DLD1 (cell line): Measurements from ENCODE around the gene BPI.
"Not testable (repeated sequence)": the region's sequence is repeated elsewhere in the genome, so short reads cannot be mapped to it uniquely, and the experiment has no call there.

ENCODE experiments used
- in situ Hi-C: cut with HindIII; loops from 2 replicates; pipeline ENCODE4 v1.10.0; 2017; ENCODE audit warnings: low sequenced_read_pairs

BPI gene

DNA sequence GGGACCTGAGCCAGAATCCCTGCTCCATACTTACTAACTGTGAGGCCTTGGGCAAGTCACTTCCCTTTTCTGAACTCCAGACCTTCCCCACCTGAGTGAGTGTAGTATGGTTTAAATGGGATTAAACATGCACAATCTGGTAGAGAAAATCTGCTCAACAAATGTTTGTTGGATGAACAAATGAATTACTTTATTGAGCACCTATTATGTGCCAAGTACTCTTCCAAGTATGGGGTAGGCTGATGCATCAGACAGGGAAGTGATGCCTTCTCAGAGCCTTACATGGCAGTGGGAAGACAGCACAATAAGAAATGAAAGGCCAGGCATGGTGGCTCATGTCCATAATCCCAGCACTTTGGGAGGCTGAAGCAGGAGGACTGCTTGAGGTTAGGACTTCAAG, 27.3 kb downstream of the BPI start:
- in situ Hi-C loops = no loop called here

DNA sequence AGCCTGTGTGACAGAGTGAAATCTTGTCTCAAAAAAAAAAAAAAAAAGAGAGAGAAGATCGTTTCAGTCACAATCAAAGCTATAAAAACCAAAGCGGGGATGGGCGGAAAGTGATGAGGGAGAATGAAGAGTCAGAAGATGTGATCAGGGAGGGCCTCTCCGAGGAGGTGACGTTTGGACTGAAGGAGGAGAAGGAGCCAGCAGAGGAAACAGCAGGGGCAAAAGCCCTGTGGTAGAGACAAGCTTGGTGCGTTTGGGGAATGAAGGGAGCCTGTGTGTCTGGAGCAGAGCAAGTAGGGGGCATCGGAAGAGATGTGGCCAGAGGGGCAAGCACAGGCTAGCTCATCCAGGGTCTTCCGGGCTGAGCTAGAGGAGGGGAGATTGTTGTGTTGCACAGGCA, 27.9 kb downstream of the BPI start:
- in situ Hi-C loops = no loop called here

DNA sequence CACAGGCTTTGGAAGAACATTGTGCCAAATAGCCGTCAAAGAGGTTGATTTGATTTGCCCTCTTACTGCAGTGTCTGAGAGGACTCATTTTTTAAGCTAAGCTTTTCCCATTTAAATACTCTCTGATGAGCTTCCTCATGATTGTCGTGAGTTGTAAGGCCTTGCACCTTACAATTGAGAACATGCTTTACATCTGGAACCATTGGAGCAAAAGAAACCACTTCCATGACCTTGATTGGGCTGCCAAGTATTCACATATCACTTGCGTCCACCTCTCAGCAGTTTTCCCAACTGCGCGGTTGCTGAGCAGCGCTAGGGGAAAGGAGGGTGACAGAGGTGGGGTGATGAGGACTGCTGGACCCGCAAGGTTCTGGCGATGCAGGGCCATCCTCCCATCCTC, 30.1 kb downstream of the BPI start:
- in situ Hi-C loops = no loop called here

DNA sequence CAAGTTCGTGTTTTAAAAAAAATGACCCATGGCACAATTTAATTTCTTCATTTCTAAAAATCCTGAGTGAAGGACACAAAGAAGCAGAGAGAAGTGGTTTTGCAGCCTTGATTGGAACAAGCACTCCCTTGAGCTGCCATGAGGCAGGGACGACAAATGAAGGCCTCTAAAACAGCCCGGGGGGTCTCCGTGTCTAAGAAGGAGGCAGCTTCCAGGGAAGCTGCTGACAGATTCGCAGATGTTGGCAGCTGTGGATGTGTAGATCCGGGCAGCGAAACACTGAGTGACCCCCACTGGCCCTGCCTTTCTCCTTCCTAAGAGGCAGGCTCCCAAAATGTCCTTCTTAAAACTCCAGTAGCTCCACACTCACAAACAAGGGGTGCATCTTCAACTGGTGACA, 32.8 kb downstream of the BPI start:
- in situ Hi-C loops = no loop called here

DNA sequence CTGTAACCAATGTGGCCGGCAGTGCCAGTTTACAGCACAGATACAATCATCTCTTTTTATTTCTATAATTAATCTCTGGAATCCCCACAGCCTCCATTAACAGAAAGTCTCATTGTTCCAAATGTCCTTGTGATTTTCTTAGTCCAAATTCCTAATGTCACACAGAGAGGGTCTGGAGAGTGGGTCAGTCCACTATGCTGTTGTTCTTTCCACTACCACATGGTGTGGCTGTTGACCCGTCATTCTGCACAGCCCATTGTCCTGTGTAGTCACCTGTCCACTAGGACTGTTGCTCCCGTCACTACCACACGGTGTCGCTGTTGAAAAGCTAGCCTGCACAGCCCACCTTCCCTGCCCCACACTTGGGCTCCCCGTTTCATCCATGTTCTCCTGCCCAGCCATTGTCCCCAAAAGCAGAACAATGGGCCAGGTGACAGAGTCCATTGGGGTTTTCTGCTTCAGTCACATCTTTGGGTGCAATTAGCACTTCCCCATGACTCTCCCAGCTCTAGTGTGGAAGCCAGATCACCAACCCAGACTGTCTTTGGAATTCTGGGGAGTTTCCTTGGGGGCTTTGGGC, 33.7 kb downstream of the BPI start:
- in situ Hi-C loops = no loop called here

DNA sequence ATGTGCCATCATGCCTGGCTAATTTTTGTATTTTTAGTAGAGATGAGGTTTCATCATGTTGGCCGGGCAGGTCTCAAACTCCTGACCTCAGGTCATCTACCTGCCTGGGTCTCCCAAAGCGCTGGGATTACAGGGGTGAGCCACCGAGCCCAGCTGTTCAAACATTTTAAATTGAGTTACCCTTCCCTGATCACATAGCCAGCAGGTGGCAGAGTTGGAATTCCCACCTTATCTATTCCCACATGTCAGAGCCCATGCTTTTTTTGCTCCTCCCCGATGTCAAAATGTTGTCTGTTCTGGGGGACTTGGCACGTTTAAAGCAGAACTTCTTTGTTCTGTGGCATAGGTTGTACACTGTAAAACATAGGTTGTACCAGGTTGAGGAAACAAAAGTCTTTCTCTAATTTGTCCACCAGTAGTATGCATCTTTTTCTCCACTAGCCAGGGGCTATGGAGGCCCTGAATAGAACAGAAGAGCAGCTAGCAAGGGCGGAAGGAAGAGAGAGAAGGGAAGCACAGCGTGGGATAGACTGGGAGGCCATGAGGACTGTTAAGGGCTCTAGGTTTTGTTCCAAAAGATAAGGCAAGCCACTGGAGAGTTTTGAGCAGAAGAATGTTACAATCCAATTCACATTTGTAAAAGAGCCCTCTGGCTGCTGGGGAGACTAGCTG, 35.0 kb downstream of the BPI start:
- in situ Hi-C loops = no loop called here

DNA sequence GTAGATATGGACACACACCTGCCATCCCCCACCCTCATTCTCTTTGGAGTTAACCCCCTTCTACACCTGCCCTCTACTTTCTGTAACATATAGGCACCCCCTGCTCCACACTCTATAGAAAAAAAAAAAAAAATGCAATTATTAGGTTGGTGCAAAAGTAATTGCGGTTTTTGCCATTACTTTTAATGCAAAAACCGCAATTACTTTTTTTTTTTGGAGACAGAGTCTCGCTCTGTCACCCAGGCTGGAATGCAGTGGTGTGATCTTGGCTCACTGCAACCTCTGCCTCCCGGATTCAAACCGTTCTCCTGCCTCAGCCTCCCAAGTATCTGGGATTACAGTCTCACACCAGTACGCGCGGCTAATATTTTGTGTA, 35.6 kb downstream of the BPI start:
- in situ Hi-C loops = not testable (repeated sequence)

DNA sequence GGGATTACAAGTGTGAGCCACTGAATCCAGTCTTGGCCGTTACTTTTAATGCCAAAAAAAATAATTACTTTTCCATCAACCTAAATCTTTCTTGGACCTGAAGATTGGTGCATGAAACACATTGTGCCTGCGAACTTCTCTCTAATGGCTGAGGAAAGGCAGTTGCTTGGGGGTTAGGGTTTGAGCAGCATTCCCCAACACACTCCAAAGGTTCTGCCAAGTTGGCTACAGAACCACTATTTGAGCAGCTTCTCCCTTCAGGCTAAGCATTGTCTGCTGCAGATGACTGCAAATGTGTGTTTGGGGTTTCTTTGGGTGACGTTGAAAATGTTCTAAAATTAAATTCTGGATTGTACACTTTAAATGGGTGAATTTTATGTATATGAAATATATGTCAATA, 36.0 kb downstream of the BPI start:
- in situ Hi-C loops = no loop called here

DNA sequence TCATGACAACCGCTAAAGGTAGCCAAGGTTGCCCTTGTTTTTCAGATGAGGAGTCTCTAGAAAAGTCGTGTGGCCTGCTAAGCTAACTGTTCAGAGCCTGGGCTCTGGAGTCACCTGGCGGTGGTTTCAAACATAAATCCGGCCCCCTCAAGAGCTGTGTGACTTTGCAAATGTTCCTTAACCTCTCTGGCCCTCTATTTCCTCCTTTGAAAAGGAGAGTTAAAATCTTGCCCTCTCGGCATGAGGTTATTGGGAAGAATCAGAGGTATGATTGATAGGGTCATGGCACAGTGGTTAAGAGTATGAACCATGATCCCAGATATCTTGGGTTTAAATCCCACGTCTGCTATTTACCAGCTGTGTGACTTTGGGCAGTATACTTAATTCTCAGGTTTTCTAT, 36.7 kb downstream of the BPI start:
- in situ Hi-C loops = no loop called here

DNA sequence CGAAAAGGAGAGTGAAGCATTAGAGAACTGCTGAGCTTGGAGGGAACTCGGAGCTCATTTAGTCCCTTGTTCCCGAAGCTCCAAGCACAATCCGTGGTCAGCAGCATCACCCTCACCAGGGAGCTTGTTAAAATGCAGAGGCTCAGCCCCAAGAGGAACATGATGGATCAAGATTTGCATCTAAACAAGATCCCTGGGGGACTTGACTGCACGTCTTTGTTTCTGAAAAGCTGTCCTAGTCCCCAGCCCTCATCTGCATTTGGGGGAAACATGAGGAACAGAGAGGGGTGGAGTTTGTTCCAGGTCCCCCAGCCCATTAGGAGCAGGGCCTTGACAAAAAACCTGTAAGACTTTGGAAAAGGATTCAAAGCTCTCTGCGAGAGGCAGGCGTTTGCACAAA, 38.3 kb downstream of the BPI start:
- in situ Hi-C loops = no loop called here

DNA sequence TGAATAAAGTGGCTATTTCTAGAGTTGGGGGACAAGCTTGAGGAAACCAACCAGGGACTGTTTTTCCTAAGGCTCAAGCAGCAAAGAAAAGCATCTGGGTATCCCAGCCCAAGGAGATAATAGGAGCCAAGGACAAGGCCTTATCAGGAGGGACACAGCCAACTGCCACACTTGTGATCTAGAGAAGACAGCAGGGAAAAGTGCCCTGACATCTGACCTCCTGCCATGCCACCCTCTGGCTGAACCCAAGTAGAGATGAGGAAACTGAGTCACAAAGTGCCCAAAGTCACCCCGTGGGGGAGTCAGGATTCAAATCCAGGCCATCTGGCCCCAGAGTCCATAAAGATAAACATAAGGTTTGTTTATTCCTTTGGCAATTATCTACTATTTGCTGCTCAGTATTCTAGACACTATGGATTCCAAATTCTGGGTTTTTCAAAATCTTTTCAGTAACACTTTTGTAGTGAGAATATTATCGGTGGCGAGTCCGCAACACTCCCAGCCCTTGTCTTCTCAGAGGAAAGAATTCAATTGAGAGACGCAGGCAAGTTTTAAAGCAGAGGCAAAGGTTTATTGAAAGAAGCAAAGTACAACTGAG, 38.9 kb downstream of the BPI start:
- in situ Hi-C loops = no loop called here

DNA sequence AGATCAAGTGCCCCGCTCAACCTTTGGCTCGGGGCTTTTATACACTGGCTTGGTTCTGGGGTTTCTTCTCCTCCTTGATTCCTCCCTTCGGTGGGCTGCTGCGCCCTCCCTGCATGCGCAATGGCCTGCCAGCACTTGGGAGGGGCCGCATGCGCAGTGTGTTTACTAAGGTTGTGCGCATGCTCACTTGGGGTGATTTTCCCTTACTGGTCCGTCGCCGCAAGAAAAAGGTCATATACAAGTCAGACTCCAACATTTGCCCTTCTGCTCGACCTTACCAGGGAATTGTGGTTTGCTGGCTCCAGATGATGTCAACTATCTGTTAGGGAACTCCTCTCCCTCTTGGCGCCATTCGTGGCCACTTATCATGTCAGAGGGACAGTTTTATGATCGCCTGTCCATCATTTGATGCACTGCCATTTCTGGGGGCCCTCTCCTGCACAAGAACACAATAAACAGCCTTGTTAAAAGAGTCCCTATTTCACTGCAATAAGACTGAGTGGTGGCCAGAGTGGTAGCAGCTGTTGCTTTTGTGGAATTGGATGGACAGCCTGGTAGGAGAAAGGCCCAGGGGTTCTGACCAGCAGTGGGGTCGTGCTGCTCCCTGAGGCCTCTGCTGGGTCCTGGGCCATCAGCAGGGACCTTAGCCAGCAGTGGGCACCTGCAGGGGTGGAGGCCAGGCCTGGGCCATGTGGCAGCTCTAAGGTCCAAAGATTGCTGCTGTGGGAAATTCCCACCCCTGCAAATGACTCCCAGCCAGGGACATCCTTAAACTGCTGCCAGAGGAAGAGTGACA, 39.6 kb downstream of the BPI start:
- in situ Hi-C loops = no loop called here

DNA sequence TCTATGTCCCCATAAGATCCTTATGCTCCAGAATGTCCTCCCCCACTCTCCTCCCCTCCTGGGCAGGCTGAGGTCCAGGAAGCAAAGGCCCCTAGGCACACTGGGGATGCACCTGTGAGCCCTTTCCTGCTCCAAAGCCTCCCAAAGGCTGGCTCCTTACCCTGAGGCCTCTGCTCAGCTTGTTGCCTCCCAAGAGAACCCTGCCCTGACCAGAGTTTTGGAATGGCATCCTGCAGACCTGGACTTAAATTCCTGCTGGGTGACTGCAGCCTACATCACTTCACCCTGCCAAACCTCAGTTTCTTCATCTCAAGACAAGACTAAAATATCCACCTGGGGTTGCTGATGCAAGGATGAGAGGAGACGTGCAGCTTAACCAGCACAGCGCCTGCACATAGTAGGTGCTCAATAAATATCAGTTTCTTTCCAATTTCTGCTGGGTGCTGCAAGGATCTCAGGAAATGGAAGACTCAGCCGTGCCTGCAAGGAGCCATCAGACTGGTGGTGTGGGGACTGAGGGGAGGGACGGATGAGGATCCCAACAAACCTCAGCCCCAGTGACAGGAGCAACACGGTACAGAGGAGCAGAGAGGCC, 40.2 kb downstream of the BPI start:
- in situ Hi-C loops = no loop called here

DNA sequence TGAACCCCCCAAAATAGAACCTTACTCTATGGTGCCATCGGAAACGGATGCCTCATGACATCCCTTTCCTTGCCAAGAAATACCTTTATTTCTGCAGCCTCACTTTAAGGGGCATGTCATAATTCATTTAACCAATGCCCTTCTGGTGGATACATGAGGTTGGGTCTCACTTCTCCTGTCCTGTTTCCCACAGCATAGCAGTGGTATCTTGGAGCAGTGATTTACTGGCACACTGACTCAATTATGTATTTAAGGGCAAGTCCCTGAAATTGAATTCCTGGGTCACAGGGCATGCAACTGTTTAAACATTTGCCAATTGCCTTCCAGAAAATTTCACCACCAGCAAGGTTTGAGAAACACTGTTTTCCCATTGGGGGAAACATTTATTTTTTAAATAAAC, 41.7 kb downstream of the BPI start:
- in situ Hi-C loops = no loop called here

DNA sequence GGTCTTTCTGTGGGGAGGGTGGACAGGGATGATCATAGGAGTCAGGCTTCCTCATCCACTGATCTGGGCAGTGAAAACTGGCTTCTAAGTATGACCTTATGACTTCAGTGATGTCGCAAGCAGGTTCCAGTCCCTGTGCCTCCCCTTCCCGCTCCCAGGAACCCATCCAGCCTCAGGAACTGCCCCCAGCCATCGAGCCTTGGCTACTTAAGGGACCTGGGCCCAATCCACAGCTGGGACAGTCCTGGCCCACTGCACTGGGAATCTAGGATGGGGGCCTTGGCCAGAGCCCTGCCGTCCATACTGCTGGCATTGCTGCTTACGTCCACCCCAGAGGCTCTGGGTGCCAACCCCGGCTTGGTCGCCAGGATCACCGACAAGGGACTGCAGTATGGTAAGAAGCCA, 42.3 kb downstream of the BPI start, which contains the start of gene LBP:
TSS of gene LBP (plus strand) at position 236 of the 405 bp plus-strand sequence. CDS start at position 271, 35 bp downstream.
- in situ Hi-C loops = no loop called here

DNA sequence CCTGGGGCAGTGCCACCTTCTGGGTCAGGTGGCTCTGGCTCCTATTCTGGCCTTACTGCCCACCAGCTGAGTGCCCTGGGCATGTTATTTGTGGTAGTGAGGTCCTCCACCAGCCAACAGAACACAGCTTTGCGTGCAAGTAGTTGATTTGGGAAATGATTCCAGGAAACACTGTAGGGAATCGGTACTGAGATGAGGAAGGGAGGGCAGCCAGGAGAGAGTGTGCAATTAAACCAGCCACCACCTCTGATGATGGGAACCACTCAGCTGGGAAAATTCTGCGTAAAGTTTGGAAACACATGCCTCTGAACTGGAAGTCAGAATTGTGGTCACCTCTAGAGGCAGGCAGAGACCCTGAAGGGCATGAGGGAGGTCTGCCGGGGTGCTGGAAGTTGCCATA, 42.8 kb downstream of the BPI start:
- in situ Hi-C loops = no loop called here

DNA sequence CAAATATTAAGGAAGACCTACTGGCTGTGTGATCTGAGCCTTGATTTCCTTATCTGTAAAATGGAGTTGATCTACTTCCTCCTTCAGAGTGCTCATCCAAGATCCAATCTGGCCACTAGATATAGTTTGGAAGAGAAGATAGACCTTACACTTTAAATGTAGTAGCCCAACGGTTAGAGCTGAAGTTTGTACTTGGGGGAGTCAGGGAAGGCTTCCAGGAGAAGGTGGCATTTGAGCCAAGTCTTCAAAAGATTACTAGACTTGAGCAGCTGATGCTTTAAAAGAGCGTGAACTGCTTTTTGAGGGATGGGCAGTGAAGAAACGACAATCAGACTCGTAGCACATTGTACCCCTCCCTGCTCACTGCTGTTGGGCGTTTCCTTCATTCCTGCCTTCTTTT, 45.9 kb downstream of the BPI start:
- in situ Hi-C loops = no loop called here

DNA sequence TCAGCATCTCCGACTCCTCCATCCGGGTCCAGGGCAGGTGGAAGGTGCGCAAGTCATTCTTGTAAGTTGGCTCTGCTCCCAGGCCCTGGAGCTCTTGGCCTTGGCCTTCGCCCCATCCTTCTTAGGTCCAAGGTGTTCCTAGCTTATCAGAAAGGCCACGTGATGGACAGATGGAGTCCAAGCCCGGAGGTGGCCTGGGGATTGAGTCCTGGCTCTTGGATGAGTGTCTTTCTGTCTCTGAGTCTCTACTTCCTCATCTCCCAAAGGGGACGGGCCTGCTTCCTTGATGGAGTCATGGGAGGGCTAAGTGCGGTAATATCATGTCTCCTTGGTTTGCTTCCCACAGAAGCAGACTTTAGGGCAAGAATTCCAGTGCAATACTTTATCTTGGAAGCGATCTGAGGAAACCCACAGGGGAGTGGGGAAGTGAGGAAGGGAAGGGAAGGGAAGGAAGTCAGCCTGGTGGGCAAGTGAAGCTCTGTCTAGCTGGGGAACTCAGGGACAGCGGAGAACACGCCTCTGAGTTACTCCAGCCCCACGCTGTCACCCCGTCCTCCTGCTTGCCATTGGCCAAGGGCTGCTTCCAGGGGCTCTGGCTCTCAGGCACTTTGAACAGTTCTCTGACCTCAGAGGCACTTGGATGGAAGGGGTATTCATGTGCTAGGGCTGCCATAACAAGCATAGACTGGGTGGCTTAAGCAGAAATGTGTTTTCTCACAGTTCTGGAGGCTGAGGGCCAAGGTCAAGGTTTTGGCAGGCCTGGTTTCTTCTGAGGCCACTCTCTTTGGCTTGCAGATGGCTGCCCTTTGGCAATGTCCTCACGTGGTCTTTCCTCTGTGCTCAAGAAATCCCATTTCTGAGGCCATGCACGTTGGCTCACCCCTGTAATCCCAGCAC, 47.2 kb downstream of the BPI start:
- in situ Hi-C loops = no loop called here

DNA sequence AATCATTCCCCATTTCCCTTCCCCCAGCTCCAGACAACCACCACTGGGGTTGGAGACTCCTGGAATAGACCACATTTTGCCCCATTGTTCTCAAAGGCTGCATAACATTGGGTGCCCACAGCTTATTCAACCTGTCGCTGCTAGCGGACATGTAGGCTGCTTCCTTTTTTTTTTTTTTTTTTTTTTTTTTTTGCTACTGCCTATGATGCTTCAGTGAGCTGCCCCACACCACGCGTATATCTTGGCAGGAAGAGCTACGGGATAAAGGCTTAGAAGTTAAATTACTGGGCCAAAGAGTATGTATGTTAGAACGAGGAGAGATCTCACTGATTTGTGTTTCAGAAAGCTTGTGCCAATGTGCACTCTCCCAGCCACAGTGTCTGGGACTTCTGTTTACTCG, 49.4 kb downstream of the BPI start:
- in situ Hi-C loops = no loop called here

DNA sequence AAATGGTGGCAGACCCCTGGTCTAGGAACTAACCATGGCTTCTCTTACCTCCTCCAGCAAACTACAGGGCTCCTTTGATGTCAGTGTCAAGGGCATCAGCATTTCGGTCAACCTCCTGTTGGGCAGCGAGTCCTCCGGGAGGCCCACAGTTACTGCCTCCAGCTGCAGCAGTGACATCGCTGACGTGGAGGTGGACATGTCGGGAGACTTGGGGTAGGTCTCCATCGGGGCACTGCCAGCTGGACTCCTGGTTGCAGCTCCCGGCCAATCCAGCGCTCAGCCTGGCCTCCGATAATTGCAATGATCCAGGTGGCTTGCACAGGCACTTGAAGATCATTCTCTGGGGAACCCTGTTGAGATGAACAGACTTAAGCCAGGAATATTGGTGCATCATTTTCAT, 50.3 kb downstream of the BPI start:
- in situ Hi-C loops = no loop called here
